Measurements from ENCODE around the gene CDR2L. TPM values are rescaled to one million over a fixed set of nuclear protein-coding genes. Genes with fewer than 3 reads are reported as not detected.
A peak's percentile ranks its signal among the peaks of the same experiment; 100 is the strongest.

Gene CDR2L
- total RNA-seq: 1 to 10 TPM; 1.1 to 1.3 TPM

DNA sequence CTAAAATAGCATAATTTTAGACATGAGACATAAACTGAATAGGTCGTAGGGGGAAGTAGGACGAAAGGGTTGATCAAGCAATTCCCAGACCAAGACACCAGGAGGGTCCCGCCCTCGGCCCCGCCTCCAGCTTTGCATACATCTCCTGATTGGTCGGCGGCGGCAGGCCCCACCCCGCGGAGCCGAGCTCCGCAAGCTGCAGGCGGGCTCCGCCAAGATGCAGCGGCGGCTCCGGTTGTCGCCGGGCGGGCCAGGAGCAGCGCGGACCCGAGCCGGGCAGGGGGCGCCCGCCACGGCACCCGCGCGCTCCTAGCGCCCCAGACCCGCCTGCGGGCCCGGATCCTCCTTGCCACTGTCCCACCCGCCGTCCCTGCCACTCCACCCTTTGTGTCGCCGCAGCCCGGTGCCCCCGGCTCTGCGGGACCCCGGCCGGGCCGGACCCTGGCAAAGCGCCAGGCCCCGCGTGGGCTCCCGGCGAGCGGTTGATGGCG, at the start of gene CDR2L:
TSS of gene CDR2L (plus strand) at position 215 of the 491 bp plus-strand sequence. CDS start 412 bp downstream, outside the sequence.
- no peaks in the 10 kb centered on the region for H3K36me3 Mint-ChIP-seq
- DNase-seq: peak; percentile 95
- no peaks in the 10 kb centered on the region for H3K9me3 Mint-ChIP-seq
- H3K27ac Mint-ChIP-seq: no peak within 1 kb of the TSS
- H3K4me1 Mint-ChIP-seq (ENCODE audit: low read depth): peaks cover 6% of the 10 kb centered on the region
- POLR2A ChIA-PET: interaction anchor here (0.7 to 2.0 kb wide), 5 partner anchors 24 to 418 kb away, joined by 3 to 7 read pairs (median 4); partner anchors contain the start of genes GRB2 and MRPL58
- H3K4me3 Mint-ChIP-seq: peak within 1 kb of the TSS; percentile 73
- CTCF ChIA-PET: interaction anchor here (0.6 to 4.1 kb wide), 11 partner anchors 11 to 283 kb away, joined by 3 to 39 read pairs (median 5); partner anchors contain the start of genes HID1, MIF4GD and MRPL58
- intact Hi-C loops (cut with micrococcal nuclease): no loop called here
- peaks cover 4% of the 10 kb centered on the region for H3K27me3 Mint-ChIP-seq

DNA sequence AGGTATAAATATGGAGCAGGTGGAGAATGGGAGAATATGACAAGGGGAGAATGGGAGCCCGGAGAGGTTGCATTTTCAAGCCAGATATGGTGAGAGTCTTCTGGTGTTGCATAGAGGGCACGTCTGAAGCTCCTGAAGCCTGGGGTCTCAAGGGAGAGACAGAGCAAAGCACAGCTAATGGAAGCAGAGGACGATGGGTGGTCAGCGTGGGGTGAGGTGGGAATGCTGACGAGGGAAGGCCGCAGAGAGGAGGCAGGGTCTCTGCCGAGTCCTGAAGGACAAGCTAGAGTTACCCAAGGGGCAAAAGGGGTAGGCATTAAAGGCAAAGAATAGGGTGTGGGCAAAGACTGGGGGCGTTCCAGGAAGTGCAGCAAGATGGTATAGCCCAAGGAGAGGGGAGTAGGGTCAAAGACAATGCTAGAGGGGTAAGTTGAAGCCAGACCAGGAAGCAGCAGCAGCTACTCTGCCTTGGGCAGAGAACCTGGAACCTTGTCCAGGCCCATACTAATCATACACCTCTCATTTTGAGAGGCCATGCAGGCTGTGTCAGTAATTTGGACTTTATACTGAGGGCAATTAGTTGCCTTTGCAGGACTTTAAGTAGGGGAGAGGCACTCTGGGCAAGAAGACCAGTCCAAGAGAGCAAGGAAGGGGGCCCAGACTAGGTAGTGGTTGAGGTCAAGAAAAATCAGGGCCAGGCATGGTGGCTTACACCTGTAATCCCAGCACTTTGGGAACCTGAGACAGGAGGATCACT, 49.1 kb upstream of the CDR2L start:
- ChIA-PET CTCF (no interaction called here), POLR2A (no interaction called here)
- Mint-ChIP-seq H3K4me1 (ENCODE audit: low read depth) (no peaks in the 10 kb centered on the region), H3K36me3 (no peaks in the 10 kb centered on the region), H3K27me3 (peaks cover 43% of the 10 kb centered on the region), H3K9me3 (no peaks in the 10 kb centered on the region), H3K27ac (no peak overlapping the region), H3K4me3 (no peak overlapping the region)
- no peak for DNase-seq
- intact Hi-C loops (cut with micrococcal nuclease): no loop called here

- Mint-ChIP-seq H3K27ac (no peak overlapping the region), H3K27me3 (peaks cover 38% of the 10 kb centered on the region), H3K4me3 (no peak overlapping the region), H3K36me3 (no peaks in the 10 kb centered on the region), H3K9me3 (no peaks in the 10 kb centered on the region), H3K4me1 (ENCODE audit: low read depth) (no peaks in the 10 kb centered on the region)
- ChIA-PET CTCF (interaction anchor here (1.0 to 1.4 kb wide), 2 partner anchors 18 to 298 kb away, joined by 3 to 6 read pairs; no protein-coding TSS in a partner anchor), POLR2A (no interaction called here)
- DNase-seq: no peak
- intact Hi-C loops (cut with micrococcal nuclease): no loop called here
Observed at GRCh38 chr17:74939534-74939933, 47.9 kb upstream of the CDR2L start.

- intact Hi-C loops (cut with micrococcal nuclease): no loop called here
- DNase-seq: no peak
- CTCF ChIA-PET: no interaction called here
Observed at GRCh38 chr17:74941128-74941725, 46.2 kb upstream of the CDR2L start.

DNA sequence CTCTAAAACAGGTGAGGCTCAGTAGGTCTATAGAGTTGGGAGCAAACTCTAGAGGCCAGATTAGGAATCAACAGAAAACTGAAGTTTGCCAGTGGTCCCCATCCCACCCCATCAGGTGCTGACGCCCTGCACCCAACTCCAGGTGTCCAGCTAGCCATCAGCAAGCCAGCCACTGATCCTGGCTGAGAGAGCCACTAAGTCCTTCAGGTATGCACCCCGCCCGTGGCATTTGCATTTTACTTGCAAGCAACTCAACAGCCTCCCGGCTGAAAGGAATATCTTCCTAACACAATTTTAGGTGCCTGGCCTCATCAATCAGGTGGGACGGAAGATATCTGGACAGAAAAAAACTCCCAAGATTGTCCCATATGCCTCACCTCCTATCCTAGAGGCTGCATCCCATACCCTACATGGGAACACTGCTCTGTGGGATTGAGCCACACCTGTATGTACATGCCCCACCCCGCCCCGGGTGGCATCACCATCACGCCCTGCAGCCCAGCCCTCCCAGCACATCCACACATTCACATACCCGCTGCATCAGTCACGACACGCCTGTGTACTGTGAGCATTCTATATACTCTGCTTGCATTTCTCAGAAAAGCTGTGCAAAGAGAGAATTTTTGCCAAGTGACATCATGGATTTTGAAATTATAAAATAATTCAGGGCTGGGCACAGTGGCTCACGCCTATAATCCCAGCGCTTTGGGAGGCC, 43.5 kb upstream of the CDR2L start:
- no peaks in the 10 kb centered on the region for H3K9me3 Mint-ChIP-seq
- H3K36me3 Mint-ChIP-seq: no peaks in the 10 kb centered on the region
- H3K4me1 Mint-ChIP-seq (ENCODE audit: low read depth): no peaks in the 10 kb centered on the region
- POLR2A ChIA-PET: no interaction called here
- CTCF ChIA-PET: interaction anchor here (2.1 kb wide), 1 partner anchor 17 kb away, joined by 14 read pairs; no protein-coding TSS in a partner anchor
- no peak overlapping the region for H3K27ac Mint-ChIP-seq
- intact Hi-C loops (cut with micrococcal nuclease): no loop called here
- no peak for DNase-seq
- H3K27me3 Mint-ChIP-seq: peaks cover 13% of the 10 kb centered on the region
- no peak overlapping the region for H3K4me3 Mint-ChIP-seq

More at GRCh38 chr17:74941128-74941725, 46.2 kb upstream of the CDR2L start:
- H3K27me3 Mint-ChIP-seq: peaks cover 35% of the 10 kb centered on the region
- H3K27ac Mint-ChIP-seq: no peak overlapping the region
- no peak overlapping the region for H3K4me3 Mint-ChIP-seq
- POLR2A ChIA-PET: no interaction called here
- no peaks in the 10 kb centered on the region for H3K9me3 Mint-ChIP-seq
- H3K4me1 Mint-ChIP-seq (ENCODE audit: low read depth): no peaks in the 10 kb centered on the region
- H3K36me3 Mint-ChIP-seq: no peaks in the 10 kb centered on the region

DNA sequence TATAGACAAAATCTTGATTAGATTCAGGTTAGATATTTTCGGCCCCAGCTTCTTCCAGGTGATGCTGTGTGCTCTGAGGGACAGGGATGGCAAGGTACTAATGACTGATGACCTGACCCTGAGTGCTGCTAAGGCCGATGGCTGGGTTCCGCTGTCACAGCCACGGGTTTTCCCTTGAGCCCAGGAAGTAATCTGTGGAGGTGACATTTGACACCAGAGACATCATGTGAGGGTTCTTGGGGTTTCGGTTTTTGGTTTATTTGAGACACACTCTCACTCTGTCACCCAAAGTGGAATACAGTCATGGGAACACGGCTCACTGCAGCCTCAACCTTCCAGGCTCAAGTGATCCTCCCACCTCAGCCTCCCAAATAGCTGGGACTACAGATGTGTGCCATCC, 41.9 kb upstream of the CDR2L start:
- H3K27me3 Mint-ChIP-seq: peaks cover 8% of the 10 kb centered on the region
- ChIA-PET POLR2A (no interaction called here), CTCF (interaction anchor here (1.0 to 2.1 kb wide), 2 partner anchors 12 to 16 kb away, joined by 3 to 14 read pairs; no protein-coding TSS in a partner anchor)
- no peak overlapping the region for H3K4me3 Mint-ChIP-seq
- H3K36me3 Mint-ChIP-seq: no peaks in the 10 kb centered on the region
- DNase-seq: no peak
- no peaks in the 10 kb centered on the region for H3K4me1 Mint-ChIP-seq (ENCODE audit: low read depth)
- intact Hi-C loops (cut with micrococcal nuclease): no loop called here
- H3K27ac Mint-ChIP-seq: no peak overlapping the region
- no peaks in the 10 kb centered on the region for H3K9me3 Mint-ChIP-seq

GRCh38 chr17:74946641-74947040, 40.8 kb upstream of the CDR2L start:
- H3K4me3 Mint-ChIP-seq: no peak overlapping the region
- intact Hi-C loops (cut with micrococcal nuclease): no loop called here
- ChIA-PET CTCF (interaction anchor here (1.0 to 2.5 kb wide), 2 partner anchors 10 to 15 kb away, joined by 3 to 13 read pairs; no protein-coding TSS in a partner anchor), POLR2A (no interaction called here)
- no peaks in the 10 kb centered on the region for H3K9me3 Mint-ChIP-seq
- no peaks in the 10 kb centered on the region for H3K4me1 Mint-ChIP-seq (ENCODE audit: low read depth)
- H3K27me3 Mint-ChIP-seq: peaks cover 8% of the 10 kb centered on the region
- DNase-seq: no peak
- no peaks in the 10 kb centered on the region for H3K36me3 Mint-ChIP-seq
- no peak overlapping the region for H3K27ac Mint-ChIP-seq

- Mint-ChIP-seq H3K4me3 (no peak overlapping the region), H3K27me3 (peaks cover 4% of the 10 kb centered on the region), H3K9me3 (no peaks in the 10 kb centered on the region), H3K4me1 (ENCODE audit: low read depth) (no peaks in the 10 kb centered on the region), H3K27ac (no peak overlapping the region), H3K36me3 (no peaks in the 10 kb centered on the region)
- CTCF ChIA-PET: interaction anchor here (1.0 to 2.5 kb wide), 3 partner anchors 9 to 14 kb away, joined by 3 to 13 read pairs (median 4); no protein-coding TSS in a partner anchor
- intact Hi-C loops (cut with micrococcal nuclease): no loop called here
- no peak for DNase-seq
- POLR2A ChIA-PET: no interaction called here
Observed at GRCh38 chr17:74947041-74947754, 40.2 kb upstream of the CDR2L start.

GRCh38 chr17:74949455-74950115, 37.8 kb upstream of the CDR2L start:
- no peak for DNase-seq
- ChIA-PET CTCF (interaction anchor here (1.2 to 1.4 kb wide), 3 partner anchors 9 to 26 kb away, joined by 3 to 8 read pairs (median 5); partner anchors contain the start of gene OTOP2), POLR2A (no interaction called here)
- no peak overlapping the region for H3K27ac Mint-ChIP-seq
- peaks cover 4% of the 10 kb centered on the region for H3K27me3 Mint-ChIP-seq
- H3K4me1 Mint-ChIP-seq (ENCODE audit: low read depth): no peaks in the 10 kb centered on the region
- no peaks in the 10 kb centered on the region for H3K36me3 Mint-ChIP-seq
- no peaks in the 10 kb centered on the region for H3K9me3 Mint-ChIP-seq
- no peak overlapping the region for H3K4me3 Mint-ChIP-seq
- intact Hi-C loops (cut with micrococcal nuclease): no loop called here

GRCh38 chr17:74950207-74950606, 37.2 kb upstream of the CDR2L start:
- CTCF ChIA-PET: interaction anchor here (1.4 kb wide), 1 partner anchor 11 kb away, joined by 8 read pairs; no protein-coding TSS in a partner anchor

GRCh38 chr17:74951065-74951464, 36.4 kb upstream of the CDR2L start:
- intact Hi-C loops (cut with micrococcal nuclease): no loop called here
- Mint-ChIP-seq H3K9me3 (no peaks in the 10 kb centered on the region), H3K4me3 (no peak overlapping the region), H3K27me3 (no peaks in the 10 kb centered on the region), H3K27ac (no peak overlapping the region), H3K36me3 (no peaks in the 10 kb centered on the region), H3K4me1 (ENCODE audit: low read depth) (no peaks in the 10 kb centered on the region)
- CTCF ChIA-PET: interaction anchor here (2.4 kb wide), 1 partner anchor 10 kb away, joined by 21 read pairs; no protein-coding TSS in a partner anchor
- POLR2A ChIA-PET: no interaction called here
- no peak for DNase-seq

More at GRCh38 chr17:74950207-74950606, 37.2 kb upstream of the CDR2L start:
- Mint-ChIP-seq H3K9me3 (no peaks in the 10 kb centered on the region), H3K4me1 (ENCODE audit: low read depth) (no peaks in the 10 kb centered on the region), H3K27me3 (peaks cover 2% of the 10 kb centered on the region), H3K4me3 (no peak overlapping the region), H3K27ac (no peak overlapping the region), H3K36me3 (no peaks in the 10 kb centered on the region)
- intact Hi-C loops (cut with micrococcal nuclease): no loop called here
- DNase-seq: no peak
- POLR2A ChIA-PET: no interaction called here

Data from activated CD4-positive, alpha-beta memory T cell treated with anti-CD3 and anti-CD28 coated beads for 36 hours (primary cell).